ENCODE results near the gene AZIN2. TPM values are rescaled to one million over a fixed set of nuclear protein-coding genes. Genes with fewer than 3 reads are reported as not detected.

The AZIN2 gene
- total and polyA plus RNA-seq, 2 of the 8 experiments (the other 6 are each of a cell fraction or from before 2014, with no cell fraction given), result 0.22 to 0.91 TPM

GRCh38 chr1:33155877-33156538 lies 75.1 kb downstream of the AZIN2 start:
- Histone ChIP-seq H3K23me2 (ENCODE audit: low read depth, low read length) (no peaks in the 10 kb centered on the region), H3K9ac (replicated peaks in 1 of 4; ENCODE audit: extremely low read depth in 1 of 4, low read depth in 3 of 4, low read length in 3 of 4) (no peak overlapping the region), H4K91ac (replicated peaks; ENCODE audit: insufficient read length, low read length) (no peak overlapping the region), H2AK5ac (ENCODE audit: low read depth, low read length) (0 out of 2 replicates have a peak overlapping the region, but pooled peaks have one; percentile 24), H2BK120ac (replicated peaks; ENCODE audit: low read depth, low read length) (no peak overlapping the region), H2BK12ac (ENCODE audit: low read depth, low read length) (no peak overlapping the region), H3K4me2 (ENCODE audit: insufficient read depth in 1 of 2, low read depth in 2 of 2, low read length in 2 of 2) (no peak overlapping the region), H4K8ac (ENCODE audit: extremely low read depth, insufficient read depth, low read length) (no peak overlapping the region), H3K27ac (ENCODE audit: low read depth, low read length) (no peak overlapping the region), H3K79me2 (ENCODE audit: control insufficient read depth in 1 of 2, insufficient read depth in 2 of 2, low read length in 2 of 2) (no peaks in the 10 kb centered on the region), H4K5ac (ENCODE audit: insufficient read length, low read depth, low read length) (no peak overlapping the region), H2AFZ (ENCODE audit: low read length) (no peak overlapping the region), H2BK5ac (ENCODE audit: low read depth, low read length) (no peak overlapping the region), H3K27me3 (replicated peaks in 1 of 4; ENCODE audit: control insufficient read depth in 3 of 4, extremely low read depth in 1 of 4, insufficient read depth in 3 of 4, low read length in 3 of 4) (no peaks in the 10 kb centered on the region), H4K20me1 (replicated peaks in 1 of 2; ENCODE audit: control insufficient read depth in 1 of 2, insufficient read depth in 2 of 2, low read length in 2 of 2) (no peaks in the 10 kb centered on the region), H3K56ac (replicated peaks; ENCODE audit: insufficient read length, low read depth, low read length) (no peak overlapping the region), H3K23ac (ENCODE audit: insufficient read length) (no peak overlapping the region), H3K14ac (ENCODE audit: insufficient read length) (no peak overlapping the region), H3K36me3 (ENCODE audit: control insufficient read depth in 2 of 4, insufficient read depth in 4 of 4, low read length in 3 of 4) (peaks cover 0 to 4% (median 1%) of the 10 kb centered on the region in 4 experiments; a peak in 2 of 8 replicates), H3K4me3 (ENCODE audit: extremely low read depth in 1 of 4, insufficient read depth in 2 of 4, low read depth in 3 of 4, low read length in 4 of 4) (no peak overlapping the region), H3K4me1 (replicated peaks in 1 of 4; ENCODE audit: control insufficient read depth in 3 of 4, insufficient read depth in 4 of 4, low read length in 3 of 4) (peaks cover 12 to 27% (median 17%) of the 10 kb centered on the region in 4 experiments), H2BK15ac (ENCODE audit: low read length) (no peak overlapping the region), H3K18ac (ENCODE audit: extremely low read depth, low read length) (no peak overlapping the region), H3K4ac (replicated peaks; ENCODE audit: insufficient read length, low read depth, low read length) (no peak overlapping the region), H3K79me1 (ENCODE audit: low read depth, low read length) (no peaks in the 10 kb centered on the region), H3K9me3 (ENCODE audit: insufficient read depth in 2 of 2, low read depth in 1 of 2, low read length in 1 of 2) (no peaks in the 10 kb centered on the region), H2BK20ac (ENCODE audit: low read length) (no peak overlapping the region)
- ChIA-PET CTCF (ENCODE audit: partially characterized antibody) (interaction anchor here (1.4 kb wide), 1 partner anchor 29 kb away, joined by 4 read pairs; no protein-coding TSS in a partner anchor), POLR2A (ENCODE audit: partially characterized antibody) (interaction anchor here (2.4 kb wide), 1 partner anchor 16 kb away, joined by 5 read pairs; no protein-coding TSS in a partner anchor)
- TF ChIP-seq SRF (IDR thresholded peaks at IDR 0.05; ENCODE audit: low read depth, low read length), result no peak
- TF ChIP-seq SUZ12 (IDR thresholded peaks at IDR 0.05; ENCODE audit: low read length), result no peak
- TF ChIP-seq E2F6 (IDR thresholded peaks at IDR 0.05), result no peak
- no peak for TF ChIP-seq JUN (IDR thresholded peaks at IDR 0.05; ENCODE audit: low read depth, low read length)
- TF ChIP-seq POLR2AphosphoS5 (IDR thresholded peaks at IDR 0.05; ENCODE audit: low read depth, low read length), result no peak
- no peak for TF ChIP-seq SIN3A (conservative IDR thresholded peaks at IDR 0.05 in 1 of 2, IDR thresholded peaks at IDR 0.05 in 1 of 2; ENCODE audit: low read depth in 1 of 2, low read length in 2 of 2)
- no peak for TF ChIP-seq CBX5 (IDR thresholded peaks at IDR 0.05; ENCODE audit: low read depth, low read length)
- no peak for TF ChIP-seq KDM4A (IDR thresholded peaks at IDR 0.05; ENCODE audit: low read depth, low read length, severe bottlenecking)
- no peak for TF ChIP-seq BACH1 (IDR thresholded peaks at IDR 0.05; ENCODE audit: low read length)
- TF ChIP-seq CHD1 (IDR thresholded peaks at IDR 0.05; ENCODE audit: low read depth, low read length), result no peak
- 91% methylated on average over 4 of the region's 4 CpGs; no CpG with 5 or more reads in 1 of the 2 experiments for WGBS, 2 experiments (ENCODE audit: extremely low coverage in 1 of 2, insufficient coverage in 1 of 2, insufficient read length in 1 of 2, insufficient replicate concordance in 2 of 2, low coverage in 1 of 2, low lambda C conversion rate in 2 of 2, missing lambda C conversion rate in 1 of 2)
- DNase-seq (ENCODE audit: low read depth in 1 of 2, low spot score in 2 of 2), result no peak
- FAIRE-seq, result no peak

Measured in H1 (cell line).